ENCODE results near the gene CTDSP1.

CTDSP1 gene

DNA sequence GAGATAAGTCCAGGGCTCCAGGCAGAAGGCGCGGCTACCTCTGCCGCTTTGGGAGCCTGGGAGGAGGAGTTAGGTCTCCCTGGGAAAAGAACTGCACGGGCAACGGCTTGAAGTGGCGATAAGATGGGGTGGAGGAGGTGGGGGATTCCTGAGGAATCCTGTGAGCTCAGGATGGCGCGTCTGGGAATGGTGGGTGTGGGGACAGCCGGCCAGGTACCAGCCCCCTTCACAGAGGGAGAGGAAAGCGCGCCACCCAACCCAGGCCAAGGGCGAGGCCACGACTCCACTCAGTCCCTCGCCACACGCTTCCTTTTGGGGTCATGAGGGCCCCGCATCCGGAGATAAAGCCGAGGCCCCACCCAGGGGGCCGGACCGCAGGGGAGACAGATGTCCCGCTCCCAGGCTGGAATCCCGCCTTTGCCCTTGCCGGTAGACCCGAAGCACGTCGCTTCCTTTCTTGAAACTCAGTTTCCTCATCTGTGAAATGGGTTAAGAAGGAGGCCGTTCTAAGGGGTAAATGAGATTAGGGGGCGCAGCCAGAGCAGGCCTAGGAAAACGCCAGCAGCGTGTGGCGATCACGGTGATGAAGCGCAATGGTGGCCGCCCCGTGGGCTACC, 1.7 kb upstream of the CTDSP1 start:
- TF ChIP-seq, protein P1, sequence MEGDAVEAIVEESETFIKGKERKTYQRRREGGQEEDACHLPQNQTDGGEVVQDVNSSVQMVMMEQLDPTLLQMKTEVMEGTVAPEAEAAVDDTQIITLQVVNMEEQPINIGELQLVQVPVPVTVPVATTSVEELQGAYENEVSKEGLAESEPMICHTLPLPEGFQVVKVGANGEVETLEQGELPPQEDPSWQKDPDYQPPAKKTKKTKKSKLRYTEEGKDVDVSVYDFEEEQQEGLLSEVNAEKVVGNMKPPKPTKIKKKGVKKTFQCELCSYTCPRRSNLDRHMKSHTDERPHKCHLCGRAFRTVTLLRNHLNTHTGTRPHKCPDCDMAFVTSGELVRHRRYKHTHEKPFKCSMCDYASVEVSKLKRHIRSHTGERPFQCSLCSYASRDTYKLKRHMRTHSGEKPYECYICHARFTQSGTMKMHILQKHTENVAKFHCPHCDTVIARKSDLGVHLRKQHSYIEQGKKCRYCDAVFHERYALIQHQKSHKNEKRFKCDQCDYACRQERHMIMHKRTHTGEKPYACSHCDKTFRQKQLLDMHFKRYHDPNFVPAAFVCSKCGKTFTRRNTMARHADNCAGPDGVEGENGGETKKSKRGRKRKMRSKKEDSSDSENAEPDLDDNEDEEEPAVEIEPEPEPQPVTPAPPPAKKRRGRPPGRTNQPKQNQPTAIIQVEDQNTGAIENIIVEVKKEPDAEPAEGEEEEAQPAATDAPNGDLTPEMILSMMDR (IDR thresholded peaks at IDR 0.05; ENCODE audit: insufficient read depth, low read length, poor library complexity, severe bottlenecking), result no peak
- H3K4me3 ChIP-seq (replicated peaks; ENCODE audit: low read depth, low read length), result peak overlapping the region; percentile 78
- peaks cover 3% of the 10 kb centered on the region for H3K36me3 ChIP-seq (ENCODE audit: control insufficient read depth, insufficient read depth, low read length)
- H3K27me3 ChIP-seq (replicated peaks; ENCODE audit: control insufficient read depth, insufficient read depth, low read length), result no peaks in the 10 kb centered on the region
- DNase-seq (ENCODE audit: extremely low read depth, insufficient read length), result peak; percentile 85

DNA sequence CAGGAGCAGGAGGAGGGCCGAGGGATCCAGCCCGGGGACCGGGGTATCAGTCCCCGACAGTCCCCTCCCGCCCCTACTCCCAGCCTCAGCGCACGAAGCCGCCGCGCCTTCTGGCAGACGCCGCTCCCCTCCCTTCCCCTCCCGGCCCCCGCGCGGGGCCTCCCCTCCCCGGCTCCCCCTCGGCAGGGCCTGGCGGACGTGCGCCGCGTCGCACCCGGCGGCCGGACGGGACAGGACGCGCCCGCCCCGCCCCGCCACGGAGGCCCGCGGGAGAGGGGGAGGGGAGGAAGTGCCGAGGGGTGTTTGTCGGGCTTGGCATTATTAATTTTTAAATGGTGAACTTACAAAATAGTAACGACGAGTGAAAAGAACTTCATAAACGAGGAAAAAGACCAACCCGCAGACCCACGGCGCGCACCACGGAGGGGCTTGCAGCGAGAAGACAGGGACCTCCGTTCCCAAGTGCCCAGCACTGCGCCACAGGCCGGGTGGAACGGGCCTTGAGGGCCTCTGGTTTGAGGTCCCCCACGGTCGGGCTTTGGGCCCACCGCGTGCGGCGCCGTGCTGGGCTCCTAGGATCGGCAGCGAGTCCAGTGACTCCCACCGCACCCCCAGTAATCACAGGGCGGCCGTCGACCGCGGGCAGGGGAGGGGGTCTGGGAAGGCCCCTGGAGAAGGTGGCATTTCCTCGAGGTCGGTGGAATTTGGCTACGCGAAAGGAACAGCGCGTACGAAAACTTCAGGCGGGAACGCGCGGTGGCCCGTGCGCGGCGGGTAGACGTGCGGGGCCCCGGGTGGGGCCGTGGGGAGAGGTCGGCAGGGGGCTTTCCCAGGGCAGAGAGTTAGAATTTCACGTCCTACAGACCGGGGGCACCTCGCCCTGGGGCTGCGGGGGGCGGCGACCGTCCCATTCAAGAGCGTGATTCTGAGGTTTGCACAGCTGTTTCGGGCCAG, 954 bp upstream of the CTDSP1 start:
- Histone ChIP-seq H3K4me3 (replicated peaks; ENCODE audit: low read depth, low read length) (peak overlapping the region; percentile 78), H3K36me3 (ENCODE audit: control insufficient read depth, insufficient read depth, low read length) (peaks cover 5% of the 10 kb centered on the region), H3K27me3 (replicated peaks; ENCODE audit: control insufficient read depth, insufficient read depth, low read length) (no peaks in the 10 kb centered on the region)
- peak; percentile 87 for DNase-seq (ENCODE audit: extremely low read depth, insufficient read length)
- TF ChIP-seq, protein P1 (IDR thresholded peaks at IDR 0.05; ENCODE audit: insufficient read depth, low read length, poor library complexity, severe bottlenecking), result no peak

DNA sequence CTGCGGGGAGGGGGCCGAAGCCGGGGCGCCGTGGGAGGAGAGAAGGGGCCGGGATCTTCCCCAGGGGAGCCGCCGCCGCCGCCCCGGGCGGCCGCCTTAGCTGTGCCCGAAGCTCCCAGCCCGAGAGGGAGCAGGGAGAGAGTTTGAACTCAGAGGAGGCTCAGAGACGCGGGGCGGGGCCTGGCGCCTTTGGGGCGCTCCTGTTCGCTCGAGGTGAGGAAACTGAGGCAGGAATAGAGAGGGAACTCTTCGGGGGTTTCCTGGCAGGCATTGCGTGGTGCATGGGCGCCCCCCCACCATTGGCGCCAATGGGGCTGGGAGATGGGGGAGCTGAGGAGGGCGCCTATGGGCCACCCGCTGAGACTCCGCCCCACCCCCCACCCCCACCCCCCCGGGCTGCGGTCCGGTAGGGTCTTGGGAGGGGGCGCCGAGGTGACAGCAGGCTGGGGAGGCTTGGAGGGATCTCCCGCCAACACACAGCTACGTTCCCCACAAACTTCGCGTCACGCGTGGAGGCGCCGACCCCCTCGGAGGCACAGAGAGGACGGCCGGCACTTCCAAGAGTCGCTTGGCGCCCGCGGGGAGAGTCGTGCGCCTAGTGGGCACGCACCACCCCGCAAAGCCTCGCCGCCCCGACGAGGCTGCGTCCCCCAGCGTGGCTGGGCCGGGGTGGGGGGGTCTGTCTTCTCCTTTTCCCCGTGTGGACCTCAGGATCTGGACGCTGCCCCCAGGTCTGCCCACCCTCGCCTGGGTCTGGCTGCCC, 680 bp downstream of the CTDSP1 start:
- Histone ChIP-seq H3K27me3 (replicated peaks; ENCODE audit: control insufficient read depth, insufficient read depth, low read length) (no peaks in the 10 kb centered on the region), H3K4me3 (replicated peaks; ENCODE audit: low read depth, low read length) (peak overlapping the region; percentile 88), H3K36me3 (ENCODE audit: control insufficient read depth, insufficient read depth, low read length) (peaks cover 11% of the 10 kb centered on the region)
- TF ChIP-seq, protein P1 (IDR thresholded peaks at IDR 0.05; ENCODE audit: insufficient read depth, low read length, poor library complexity, severe bottlenecking), result no peak
- peak; percentile 55 for DNase-seq (ENCODE audit: extremely low read depth, insufficient read length)

DNA sequence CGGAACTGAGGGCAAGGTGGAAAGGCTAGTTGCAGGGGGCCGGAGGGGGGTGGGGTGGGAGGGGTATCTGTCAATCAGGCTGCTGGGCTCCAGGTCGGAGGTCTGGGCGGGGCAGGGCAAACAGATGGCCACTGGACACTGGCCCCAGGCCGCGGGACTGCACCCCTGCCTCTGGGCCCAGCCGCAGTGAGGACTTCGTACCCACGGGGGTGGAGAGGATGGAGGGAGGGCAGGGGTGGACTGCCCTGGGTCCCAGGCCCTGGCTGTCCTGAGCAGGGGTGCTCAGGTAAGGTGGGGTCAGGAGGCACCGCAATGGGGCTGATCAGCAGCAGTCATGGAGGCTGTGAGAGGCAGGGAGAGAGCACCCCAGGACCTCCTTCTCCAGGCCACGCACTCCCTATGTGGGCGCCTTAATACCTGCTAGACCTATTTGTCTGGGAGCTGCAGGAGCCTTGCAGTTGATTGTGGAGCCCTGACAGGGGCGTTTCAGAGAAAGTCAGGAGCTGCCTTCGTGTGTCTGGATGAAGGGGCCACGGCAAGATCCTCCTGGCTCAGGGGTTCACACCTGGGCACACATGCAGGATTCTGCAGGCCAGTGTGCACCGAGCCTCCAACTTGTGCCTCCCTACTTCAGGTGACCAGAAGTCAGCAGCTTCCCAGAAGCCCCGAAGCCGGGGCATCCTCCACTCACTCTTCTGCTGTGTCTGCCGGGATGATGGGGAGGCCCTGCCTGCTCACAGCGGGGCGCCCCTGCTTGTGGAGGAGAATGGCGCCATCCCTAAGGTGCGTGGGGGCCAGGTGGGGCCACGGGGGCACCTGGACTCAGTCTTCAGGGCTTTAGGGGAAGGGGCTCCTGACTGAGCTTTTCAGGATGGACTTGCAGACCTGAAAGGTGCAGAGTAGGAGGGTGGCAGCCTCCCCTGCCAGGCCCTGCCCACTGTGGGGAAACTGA, 1.5 kb downstream of the CTDSP1 start:
- DNase-seq (ENCODE audit: extremely low read depth, insufficient read length), result no peak
- peaks cover 11% of the 10 kb centered on the region for H3K36me3 ChIP-seq (ENCODE audit: control insufficient read depth, insufficient read depth, low read length)
- H3K27me3 ChIP-seq (replicated peaks; ENCODE audit: control insufficient read depth, insufficient read depth, low read length), result no peaks in the 10 kb centered on the region
- TF ChIP-seq, protein P1 (IDR thresholded peaks at IDR 0.05; ENCODE audit: insufficient read depth, low read length, poor library complexity, severe bottlenecking), result no peak
- H3K4me3 ChIP-seq (replicated peaks; ENCODE audit: low read depth, low read length), result peak overlapping the region; percentile 88

DNA sequence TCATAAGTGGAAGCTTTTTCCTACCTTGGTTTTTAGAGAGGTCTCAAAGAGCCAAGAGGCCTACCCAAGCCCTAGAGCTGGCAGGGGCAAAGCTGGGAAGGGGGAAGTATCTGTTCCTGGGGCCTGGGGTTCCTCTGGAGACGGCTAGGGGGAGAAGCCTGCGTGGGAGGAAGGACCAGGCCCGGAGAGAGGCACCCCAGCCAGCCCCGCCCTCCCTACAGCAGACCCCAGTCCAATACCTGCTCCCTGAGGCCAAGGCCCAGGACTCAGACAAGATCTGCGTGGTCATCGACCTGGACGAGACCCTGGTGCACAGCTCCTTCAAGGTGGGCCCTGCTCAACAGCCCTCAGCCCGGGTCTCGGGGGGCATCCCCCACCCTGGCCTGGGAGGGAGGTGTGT, 2.2 kb downstream of the CTDSP1 start:
- TF ChIP-seq, protein P1 (IDR thresholded peaks at IDR 0.05; ENCODE audit: insufficient read depth, low read length, poor library complexity, severe bottlenecking), result no peak
- Histone ChIP-seq H3K27me3 (replicated peaks; ENCODE audit: control insufficient read depth, insufficient read depth, low read length) (no peaks in the 10 kb centered on the region), H3K4me3 (replicated peaks; ENCODE audit: low read depth, low read length) (peak overlapping the region; percentile 8), H3K36me3 (ENCODE audit: control insufficient read depth, insufficient read depth, low read length) (peaks cover 11% of the 10 kb centered on the region)
- DNase-seq (ENCODE audit: extremely low read depth, insufficient read length), result no peak

Measured in GM06990 (cell line).